ENCODE measurements around the gene NLGN1. TPM values are rescaled to one million over a fixed set of nuclear protein-coding genes. Genes with fewer than 3 reads are reported as not detected.

Gene NLGN1
- polyA plus RNA-seq, 1 donor from 2014 or later = 2.7 TPM

GRCh38 chr3:173641696-173642095, 244.2 kb downstream of the NLGN1 start:
- Histone ChIP-seq H3K36me3 (ENCODE audit: insufficient read depth, low read length) (no peaks in the 10 kb centered on the region), H3K4me2 (ENCODE audit: low read length) (no peak overlapping the region), H3K9ac (ENCODE audit: low read length) (no peak overlapping the region), H3K79me2 (replicated peaks; ENCODE audit: insufficient read depth, low read length) (no peaks in the 10 kb centered on the region), H3K4me3 (ENCODE audit: low read length) (no peak overlapping the region), H3K9me3 (ENCODE audit: low read length) (no peaks in the 10 kb centered on the region), H3K27me3 (ENCODE audit: insufficient read depth, low read depth, low read length) (no peaks in the 10 kb centered on the region), H3F3A (ENCODE audit: insufficient read depth, low read length, poor library complexity, severe bottlenecking) (no peaks in the 10 kb centered on the region), H3K27ac (ENCODE audit: low read length) (no peak overlapping the region), H4K20me1 (ENCODE audit: insufficient read depth) (no peaks in the 10 kb centered on the region), H2AFZ (ENCODE audit: low read depth, low read length) (no peak overlapping the region), H3K9me2 (ENCODE audit: insufficient read depth, low read length) (no peaks in the 10 kb centered on the region)
- TF ChIP-seq CTCF (IDR thresholded peaks at IDR 0.05; ENCODE audit: poor library complexity, severe bottlenecking) (no peak), SMC3 (conservative IDR thresholded peaks at IDR 0.05; ENCODE audit: poor library complexity) (no peak), REST (IDR thresholded peaks at IDR 0.05; ENCODE audit: borderline replicate concordance) (no peak), EZH2 (IDR thresholded peaks at IDR 0.05; ENCODE audit: borderline replicate concordance, insufficient read depth, low read length, poor library complexity, severe bottlenecking) (no peak), RAD21 (conservative IDR thresholded peaks at IDR 0.05) (no peak), POLR2AphosphoS5 (IDR thresholded peaks at IDR 0.05) (no peak), TAF1 (IDR thresholded peaks at IDR 0.05; ENCODE audit: low read depth) (no peak), EP300 (conservative IDR thresholded peaks at IDR 0.05; ENCODE audit: poor library complexity, severe bottlenecking) (no peak), MXI1 (conservative IDR thresholded peaks at IDR 0.05; ENCODE audit: poor library complexity, severe bottlenecking) (no peak)

GRCh38 chr3:173644086-173645082, 246.8 kb downstream of the NLGN1 start:
- H3K79me2 ChIP-seq (replicated peaks; ENCODE audit: insufficient read depth, low read length) = no peaks in the 10 kb centered on the region
- no peaks in the 10 kb centered on the region for H3F3A ChIP-seq (ENCODE audit: insufficient read depth, low read length, poor library complexity, severe bottlenecking)
- H4K20me1 ChIP-seq (ENCODE audit: insufficient read depth) = no peaks in the 10 kb centered on the region
- no peak overlapping the region for H3K4me3 ChIP-seq (ENCODE audit: low read length)
- H3K9me2 ChIP-seq (ENCODE audit: insufficient read depth, low read length) = no peaks in the 10 kb centered on the region
- no peaks in the 10 kb centered on the region for H3K27me3 ChIP-seq (ENCODE audit: insufficient read depth, low read depth, low read length)
- TF ChIP-seq SMC3 (conservative IDR thresholded peaks at IDR 0.05; ENCODE audit: poor library complexity) (no peak), REST (IDR thresholded peaks at IDR 0.05; ENCODE audit: borderline replicate concordance) (no peak), RAD21 (conservative IDR thresholded peaks at IDR 0.05) (no peak), POLR2AphosphoS5 (IDR thresholded peaks at IDR 0.05) (no peak), TAF1 (IDR thresholded peaks at IDR 0.05; ENCODE audit: low read depth) (no peak), CTCF (IDR thresholded peaks at IDR 0.05; ENCODE audit: poor library complexity, severe bottlenecking) (no peak), EZH2 (IDR thresholded peaks at IDR 0.05; ENCODE audit: borderline replicate concordance, insufficient read depth, low read length, poor library complexity, severe bottlenecking) (no peak), EP300 (conservative IDR thresholded peaks at IDR 0.05; ENCODE audit: poor library complexity, severe bottlenecking) (no peak)
- H3K9ac ChIP-seq (ENCODE audit: low read length) = no peak overlapping the region
- no peak overlapping the region for H3K27ac ChIP-seq (ENCODE audit: low read length)
- no peak overlapping the region for H3K4me2 ChIP-seq (ENCODE audit: low read length)
- H3K9me3 ChIP-seq (ENCODE audit: low read length) = no peaks in the 10 kb centered on the region
- H2AFZ ChIP-seq (ENCODE audit: low read depth, low read length) = no peak overlapping the region
- H3K36me3 ChIP-seq (ENCODE audit: insufficient read depth, low read length) = no peaks in the 10 kb centered on the region

Data from neural cell (in vitro differentiated cells).